ENCODE data around the gene PROZ.

Gene PROZ

GRCh38 chr13:113172419-113172926 lies 14.0 kb downstream of the PROZ start:
- H3K4me3 ChIP-seq (ENCODE audit: low read depth, low read length): no peak overlapping the region
- TF ChIP-seq CTCF (conservative IDR thresholded peaks at IDR 0.05; ENCODE audit: low read depth, low read length): no peak
- no peak for DNase-seq (ENCODE audit: low read depth)

- no peak for TF ChIP-seq CTCF (conservative IDR thresholded peaks at IDR 0.05; ENCODE audit: low read depth, low read length)
- H3K4me3 ChIP-seq (ENCODE audit: low read depth, low read length): no peak overlapping the region
- DNase-seq (ENCODE audit: low read depth): no peak
Observed at GRCh38 chr13:113176280-113176679, 17.8 kb downstream of the PROZ start.

GRCh38 chr13:113176822-113177221 lies 18.4 kb downstream of the PROZ start:
- TF ChIP-seq CTCF (conservative IDR thresholded peaks at IDR 0.05; ENCODE audit: low read depth, low read length): no peak
- H3K4me3 ChIP-seq (ENCODE audit: low read depth, low read length): no peak overlapping the region
- DNase-seq (ENCODE audit: low read depth): no peak

GRCh38 chr13:113178070-113178895 lies 19.8 kb downstream of the PROZ start:
- TF ChIP-seq CTCF (conservative IDR thresholded peaks at IDR 0.05; ENCODE audit: low read depth, low read length): no peak
- no peak overlapping the region for H3K4me3 ChIP-seq (ENCODE audit: low read depth, low read length)
- peak; percentile 97 for DNase-seq (ENCODE audit: low read depth)

- no peak for TF ChIP-seq CTCF (conservative IDR thresholded peaks at IDR 0.05; ENCODE audit: low read depth, low read length)
- no peak overlapping the region for H3K4me3 ChIP-seq (ENCODE audit: low read depth, low read length)
- no peak for DNase-seq (ENCODE audit: low read depth)
Observed at GRCh38 chr13:113178896-113179167, 20.4 kb downstream of the PROZ start.

GRCh38 chr13:113179374-113180230 lies 21.2 kb downstream of the PROZ start:
- H3K4me3 ChIP-seq (ENCODE audit: low read depth, low read length): no peak overlapping the region
- TF ChIP-seq CTCF (conservative IDR thresholded peaks at IDR 0.05; ENCODE audit: low read depth, low read length): no peak
- DNase-seq (ENCODE audit: low read depth): peak; percentile 94
